ENCODE measurements around the gene RORB. TPM values are rescaled to one million over a fixed set of nuclear protein-coding genes. Genes with fewer than 3 reads are reported as not detected.

Gene RORB
- polyA plus RNA-seq, 1 donor = 0.06 TPM

DNA sequence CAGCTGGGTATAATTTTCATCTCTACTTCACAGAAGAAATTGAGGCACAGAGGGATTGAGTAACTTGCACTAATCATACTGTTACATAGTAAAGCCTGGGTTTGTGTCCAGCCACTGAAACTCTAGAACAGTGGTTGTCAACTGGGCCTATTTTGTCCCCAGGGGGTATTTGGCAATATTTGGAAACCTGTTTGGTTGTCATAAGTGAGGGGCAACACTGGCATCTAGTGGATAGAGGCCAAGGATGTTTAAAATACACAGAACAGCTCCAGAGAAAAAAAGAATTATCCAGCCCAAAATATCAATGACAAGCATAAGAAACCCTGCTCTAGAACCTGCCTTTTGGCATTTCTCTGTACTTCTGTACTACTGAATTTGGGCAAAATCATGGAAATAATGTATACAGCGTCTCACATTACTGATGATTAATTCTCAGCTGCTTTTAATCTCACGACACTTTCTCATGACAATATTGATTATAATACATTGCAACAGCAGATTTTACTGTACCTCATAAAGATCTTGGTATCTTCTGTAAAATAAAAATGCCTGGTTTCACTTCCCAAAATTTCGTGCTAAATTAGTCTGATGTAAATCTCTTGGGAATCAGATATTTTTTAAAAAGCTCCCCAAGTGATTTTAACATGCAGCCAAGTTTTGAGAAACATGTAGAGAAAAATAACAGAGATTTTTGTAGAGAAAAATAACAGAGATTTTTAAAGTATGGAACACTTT lies 112.7 kb downstream of the RORB start:
- no peak for DNase-seq

DNA sequence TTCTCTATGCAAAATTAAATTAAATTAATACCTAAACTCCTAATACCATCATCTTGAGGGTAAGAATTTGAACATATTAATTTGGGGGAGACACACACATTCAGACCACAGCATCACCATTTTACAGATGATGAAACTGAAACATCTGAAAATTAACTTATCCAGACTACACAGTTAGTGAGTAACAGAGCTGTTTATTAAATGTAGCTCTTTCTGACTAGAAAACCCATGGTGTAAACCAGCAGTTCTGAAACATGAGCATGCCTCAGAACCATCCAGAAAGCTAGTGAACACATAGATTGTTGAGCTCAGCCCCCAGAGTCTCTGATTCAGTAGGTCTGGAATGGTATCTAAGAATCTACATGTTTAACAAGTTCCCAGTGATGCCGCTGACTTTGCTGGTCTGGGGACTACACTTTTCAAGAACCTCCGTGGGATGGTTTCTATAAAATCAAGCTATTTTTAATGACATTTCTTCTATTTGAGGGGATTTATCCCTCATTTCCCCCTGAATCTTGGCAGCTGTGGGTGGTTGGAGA lies 113.5 kb downstream of the RORB start:
- DNase-seq = no peak

DNA sequence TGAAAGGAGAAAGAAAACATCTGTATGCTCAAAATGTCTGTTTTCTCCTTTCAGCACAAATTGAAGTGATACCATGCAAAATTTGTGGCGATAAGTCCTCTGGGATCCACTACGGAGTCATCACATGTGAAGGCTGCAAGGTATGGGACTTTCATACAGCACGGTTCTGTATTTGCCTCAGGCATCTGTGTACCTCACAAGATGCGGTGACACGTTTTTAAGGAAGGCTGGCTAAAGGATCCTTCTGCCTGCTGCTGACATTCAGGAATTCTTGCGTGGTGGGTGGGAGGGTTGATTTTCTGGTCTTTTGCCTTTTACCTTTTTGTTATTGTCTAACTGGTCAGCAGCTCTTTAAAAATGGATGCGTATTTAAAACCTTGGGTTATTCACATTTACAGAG lies 133.1 kb downstream of the RORB start:
- DNase-seq = no peak

DNA sequence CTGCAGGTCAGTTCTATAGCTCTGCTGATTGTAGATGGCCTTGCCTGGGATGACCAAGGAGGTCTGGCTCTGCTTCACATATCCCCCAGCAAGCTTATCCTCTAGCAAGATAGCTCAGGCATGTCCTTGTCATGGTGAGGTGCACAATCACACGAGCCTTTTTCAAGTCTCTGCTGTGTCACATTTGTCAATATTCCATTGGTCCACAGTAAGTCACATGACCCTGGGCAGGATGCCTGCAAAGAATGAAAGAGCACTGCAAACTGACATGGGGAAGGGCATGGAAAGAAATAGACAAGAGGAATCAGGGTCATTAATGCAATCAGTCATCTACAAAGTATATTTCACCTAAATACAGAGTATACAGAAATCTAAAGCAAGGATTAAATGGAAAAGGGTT lies 142.0 kb downstream of the RORB start:
- DNase-seq = no peak

DNA sequence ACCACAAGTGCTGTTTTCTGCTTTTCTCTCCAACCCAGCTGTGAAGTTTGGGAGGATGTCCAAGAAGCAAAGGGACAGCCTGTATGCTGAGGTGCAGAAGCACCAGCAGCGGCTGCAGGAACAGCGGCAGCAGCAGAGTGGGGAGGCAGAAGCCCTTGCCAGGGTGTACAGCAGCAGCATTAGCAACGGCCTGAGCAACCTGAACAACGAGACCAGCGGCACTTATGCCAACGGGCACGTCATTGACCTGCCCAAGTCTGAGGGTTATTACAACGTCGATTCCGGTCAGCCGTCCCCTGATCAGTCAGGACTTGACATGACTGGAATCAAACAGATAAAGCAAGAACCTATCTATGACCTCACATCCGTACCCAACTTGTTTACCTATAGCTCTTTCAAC lies 145.2 kb downstream of the RORB start:
- no peak for DNase-seq

DNA sequence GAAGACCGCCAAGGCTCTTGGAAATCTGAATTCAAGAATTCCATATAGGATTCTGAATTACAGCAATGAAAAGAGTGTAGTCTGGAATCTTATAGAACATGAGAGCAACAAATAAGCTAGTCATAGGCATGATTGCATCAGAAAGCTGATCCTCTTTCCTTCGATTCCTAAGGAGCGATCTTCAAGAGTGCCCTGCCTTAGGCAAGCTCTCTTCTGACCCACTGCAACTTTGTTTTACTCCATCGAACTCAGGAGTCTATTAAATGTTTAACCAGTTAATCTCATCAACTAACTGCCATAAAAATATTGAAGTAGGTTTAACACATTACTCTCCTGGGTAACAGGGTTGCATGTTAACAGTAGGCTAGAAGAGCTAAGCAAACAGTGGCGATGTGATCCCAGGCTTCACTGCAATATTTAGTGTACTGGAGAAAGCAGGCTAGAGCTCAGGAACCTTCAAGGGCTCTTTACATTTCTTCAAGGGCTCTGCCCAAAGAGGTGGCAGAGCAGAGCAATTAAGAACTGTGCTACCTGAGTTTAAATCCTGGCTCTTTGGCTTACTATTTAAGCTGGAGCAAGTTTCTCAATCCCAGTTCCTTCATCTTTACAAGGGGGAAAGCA lies 146.3 kb downstream of the RORB start:
- no peak for DNase-seq

DNA sequence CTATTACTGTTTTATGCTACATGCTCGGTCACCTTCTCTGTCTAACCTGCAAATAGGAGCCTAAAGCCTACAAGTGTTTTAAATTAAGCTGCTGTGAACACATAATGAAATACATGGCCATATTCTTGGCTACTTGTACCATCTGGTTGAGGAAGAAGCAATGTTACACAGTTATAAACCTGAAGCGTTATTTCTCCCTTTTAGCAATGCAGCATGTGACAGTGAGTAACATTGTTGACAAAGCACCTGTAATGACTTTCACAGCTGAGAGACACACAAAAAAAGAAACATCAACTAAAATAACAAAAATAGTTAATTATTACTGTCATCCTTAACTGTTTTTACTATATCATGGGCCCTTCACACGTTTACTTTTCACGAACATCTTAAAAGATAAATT lies 146.9 kb downstream of the RORB start:
- DNase-seq = no peak

DNA sequence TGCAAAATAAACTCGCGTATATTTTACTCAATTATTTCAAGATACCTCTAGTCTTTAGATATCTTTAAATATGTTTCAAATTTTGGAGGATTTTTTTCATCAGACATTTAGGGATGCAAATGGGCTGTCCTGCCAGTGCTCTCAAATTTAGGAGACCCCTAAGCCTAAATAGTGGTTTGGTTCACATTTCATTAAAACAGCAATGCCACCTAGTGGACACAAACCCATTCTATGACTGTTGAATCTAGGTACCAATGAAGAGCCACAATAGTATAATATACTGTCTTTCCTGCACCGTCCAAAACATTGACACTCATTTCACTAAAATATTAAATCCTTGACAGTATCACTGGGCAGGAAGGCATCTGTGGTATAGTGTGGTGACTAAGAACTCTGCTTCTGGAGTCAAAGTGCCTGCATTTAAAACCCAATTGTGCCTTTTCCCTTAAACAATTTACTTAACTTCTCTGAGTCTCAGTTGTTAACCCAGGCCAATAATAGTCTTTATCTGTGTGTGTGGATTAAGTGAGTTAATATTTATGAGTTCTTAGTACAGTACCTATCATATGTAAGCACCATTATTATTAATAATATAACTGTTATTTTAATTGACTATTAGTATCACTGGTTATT lies 148.0 kb downstream of the RORB start:
- no peak for DNase-seq

DNA sequence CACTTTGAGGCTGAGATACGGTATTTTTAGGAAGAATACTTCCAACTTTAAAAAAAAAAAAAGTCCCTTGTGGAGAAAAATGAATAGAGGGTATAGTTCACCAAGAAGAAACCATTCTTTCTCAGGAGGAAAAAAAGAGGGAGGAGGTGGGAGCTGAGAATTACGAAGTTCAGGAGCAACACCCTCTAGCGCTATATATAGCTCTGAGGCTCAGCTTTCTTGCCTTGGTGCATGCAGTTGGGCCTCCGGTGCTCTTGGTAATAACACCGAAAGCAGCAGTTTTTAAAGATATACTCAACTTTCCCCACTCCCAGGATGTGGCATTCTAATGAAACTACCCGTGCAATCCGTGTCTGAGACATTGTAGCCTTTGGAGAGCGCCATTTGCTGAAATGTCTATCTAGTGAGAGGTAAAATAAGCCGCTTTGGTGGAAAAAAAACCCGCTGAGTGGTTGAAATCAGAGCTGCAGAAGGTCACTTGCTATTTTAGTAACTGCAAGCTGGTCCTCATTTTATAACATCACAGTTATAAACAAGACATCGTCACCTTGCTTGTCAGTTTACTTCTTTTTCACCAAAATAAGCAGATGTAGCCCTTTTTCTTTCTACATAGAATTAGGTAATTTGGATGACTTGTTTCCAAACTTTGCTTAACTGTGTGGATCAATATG lies 156.4 kb downstream of the RORB start:
- DNase-seq = no peak

DNA sequence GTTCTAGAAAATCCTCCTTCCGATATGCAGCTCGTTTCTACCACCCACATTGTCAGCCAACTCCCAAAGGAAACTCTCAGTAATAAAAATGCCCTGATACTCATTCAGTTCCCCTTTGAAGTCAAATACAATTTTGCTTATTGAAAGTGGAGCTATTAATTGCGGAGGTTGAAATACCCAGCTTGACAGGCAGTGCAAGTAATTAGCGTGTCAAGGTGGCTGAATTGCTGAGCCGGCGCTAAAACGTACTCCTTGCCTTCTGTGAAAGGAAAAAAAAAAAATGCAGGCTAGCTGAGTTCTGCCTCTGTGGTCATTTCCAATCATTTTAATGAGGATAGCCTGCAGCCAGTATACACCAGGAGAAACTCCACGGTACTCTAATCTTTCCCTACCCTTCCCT lies 165.5 kb downstream of the RORB start:
- no peak for DNase-seq

DNA sequence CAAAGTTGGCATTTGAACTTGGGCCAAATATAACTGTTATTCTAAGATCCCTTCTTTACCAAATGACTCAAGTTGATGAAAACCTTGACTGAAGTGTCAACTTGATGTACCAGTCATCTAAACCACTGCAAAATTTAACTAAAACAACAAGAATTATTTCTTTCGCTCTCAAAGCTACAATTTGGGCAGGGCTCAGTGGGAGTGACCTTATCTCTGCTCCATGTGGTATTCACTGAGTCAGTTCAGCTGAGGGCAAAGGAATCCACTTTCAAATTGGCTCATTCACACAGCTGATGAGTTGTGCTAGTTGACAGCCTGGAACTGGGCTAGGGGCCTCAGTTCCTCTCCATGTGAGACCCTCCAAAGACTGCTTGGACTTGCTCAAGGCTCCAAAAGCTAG lies 166.3 kb downstream of the RORB start:
- no peak for DNase-seq

DNA sequence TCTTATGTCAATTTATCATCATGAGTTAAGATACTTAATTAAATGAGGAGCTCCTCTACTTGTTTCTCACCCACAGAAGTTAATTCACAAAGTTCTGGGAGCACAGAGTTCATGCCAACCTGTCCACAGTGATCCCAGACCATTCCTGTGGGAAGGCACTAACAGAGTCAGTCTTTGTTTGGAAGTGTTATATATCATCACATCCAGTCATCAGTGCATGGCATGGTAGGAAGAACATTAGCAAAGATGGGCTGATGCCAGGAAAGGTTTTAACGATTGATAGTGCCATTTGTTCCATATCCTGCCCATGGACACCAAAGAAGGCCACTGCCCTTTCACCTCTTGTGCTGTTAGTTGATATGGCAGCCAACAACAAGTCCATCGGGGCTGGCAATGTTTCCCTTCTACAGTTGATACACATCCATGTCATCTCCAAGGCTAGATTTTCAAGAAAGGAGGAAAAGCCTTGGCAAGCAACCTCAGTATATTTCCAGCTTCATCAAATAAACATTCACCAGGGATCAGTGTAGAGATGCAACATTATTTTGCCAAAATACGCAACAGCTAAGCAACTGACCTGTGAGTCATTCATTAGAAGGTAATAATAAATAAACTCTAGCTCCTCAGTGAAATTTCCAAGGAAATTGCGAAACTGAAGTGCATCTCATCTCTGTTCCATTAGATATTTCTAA lies 169.6 kb downstream of the RORB start:
- DNase-seq = no peak

DNA sequence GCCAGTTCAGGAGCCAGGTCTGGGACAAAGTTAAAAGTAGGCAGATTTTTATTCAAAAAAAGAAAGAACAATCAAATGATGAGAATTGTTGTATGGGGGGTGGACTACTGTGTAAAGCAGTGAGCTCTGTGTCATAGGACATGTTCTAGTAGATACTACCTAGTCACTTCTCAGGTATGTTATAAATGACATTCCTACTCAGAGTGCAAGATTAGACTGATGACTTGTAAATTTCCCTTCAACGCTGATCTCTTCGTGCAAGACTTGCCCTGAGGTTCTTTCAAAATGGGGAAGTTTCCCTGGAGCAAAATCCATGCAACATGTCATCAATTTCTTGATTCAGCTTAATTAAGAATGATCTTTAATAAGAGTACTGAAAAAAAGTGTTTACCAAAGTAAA lies 175.1 kb downstream of the RORB start:
- DNase-seq = no peak

DNA sequence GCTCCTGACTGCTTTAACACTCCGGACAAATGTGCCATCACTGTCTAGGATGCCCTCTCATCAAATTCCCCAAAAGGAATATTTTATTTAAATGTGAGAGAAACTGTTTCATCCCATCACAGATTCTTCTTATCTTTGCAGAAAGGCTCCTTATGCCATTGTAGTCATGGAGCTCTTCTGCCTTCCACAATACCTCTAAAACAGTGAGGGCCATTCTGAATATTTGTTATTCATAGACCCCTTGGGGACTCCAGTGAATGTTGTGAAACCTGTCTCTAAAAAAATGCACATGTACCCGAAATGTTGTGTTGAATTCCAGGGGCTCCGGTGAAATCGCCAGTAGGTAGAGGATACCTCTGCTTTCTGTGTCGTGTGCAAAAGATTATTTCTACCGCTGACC lies 176.9 kb downstream of the RORB start:
- DNase-seq = no peak

DNA sequence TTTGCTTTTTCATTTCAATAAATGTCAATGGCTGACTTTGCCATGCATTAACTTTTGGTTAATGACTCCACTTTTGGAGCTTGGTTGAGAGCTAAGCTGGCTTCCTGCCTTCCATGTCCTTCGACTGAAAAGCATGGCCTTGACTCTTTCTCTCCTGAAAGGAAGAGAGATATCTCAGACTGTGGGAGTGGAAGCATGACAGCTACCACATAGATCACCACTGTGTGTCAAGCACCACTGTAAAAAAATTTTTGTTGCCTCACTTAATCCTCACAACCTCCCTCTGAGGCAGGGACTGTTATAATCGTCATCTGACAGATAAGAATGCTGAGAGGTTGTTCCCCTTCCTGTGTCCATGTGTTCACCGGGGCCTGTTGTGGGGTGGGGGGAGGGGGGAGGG lies 184.8 kb downstream of the RORB start:
- DNase-seq = no peak

DNA sequence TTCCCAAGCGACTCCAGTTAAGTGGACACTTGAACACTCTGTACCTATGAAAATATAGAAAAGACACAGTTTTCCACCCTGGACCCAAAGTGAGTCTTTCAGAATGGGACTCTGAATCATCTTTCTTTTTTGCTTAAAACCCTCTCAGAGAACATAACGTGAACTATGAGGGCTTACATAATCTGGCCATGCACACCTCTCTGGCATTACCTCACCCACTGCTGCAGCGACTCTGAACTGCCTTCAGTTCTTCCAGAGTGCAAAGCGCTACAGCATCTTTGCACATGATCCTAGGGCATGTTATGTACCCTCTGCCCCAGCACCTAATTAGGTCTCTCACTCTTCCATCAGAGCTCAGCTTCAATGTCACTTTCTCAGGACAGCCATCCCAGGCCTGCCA lies 186.2 kb downstream of the RORB start:
- no peak for DNase-seq

DNA sequence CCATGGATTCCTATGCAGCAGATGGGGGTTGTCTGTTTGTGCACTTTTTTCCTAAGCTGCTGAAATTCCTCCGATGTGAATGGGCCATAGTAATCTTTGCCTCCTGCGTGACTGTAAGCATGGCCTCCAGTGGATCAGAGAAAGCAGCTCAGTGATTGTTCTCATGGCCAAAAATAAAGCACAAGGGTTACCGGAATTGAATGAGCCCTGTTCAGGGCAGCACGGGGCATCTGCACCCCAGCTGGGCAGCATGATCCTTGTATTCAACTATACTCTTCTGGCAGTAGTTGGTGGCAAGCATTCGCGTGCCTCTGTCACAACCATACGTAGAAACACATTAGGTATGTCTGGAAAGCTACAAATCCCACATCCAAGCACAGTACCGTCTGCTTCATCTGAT lies 193.9 kb downstream of the RORB start:
- no peak for DNase-seq

DNA sequence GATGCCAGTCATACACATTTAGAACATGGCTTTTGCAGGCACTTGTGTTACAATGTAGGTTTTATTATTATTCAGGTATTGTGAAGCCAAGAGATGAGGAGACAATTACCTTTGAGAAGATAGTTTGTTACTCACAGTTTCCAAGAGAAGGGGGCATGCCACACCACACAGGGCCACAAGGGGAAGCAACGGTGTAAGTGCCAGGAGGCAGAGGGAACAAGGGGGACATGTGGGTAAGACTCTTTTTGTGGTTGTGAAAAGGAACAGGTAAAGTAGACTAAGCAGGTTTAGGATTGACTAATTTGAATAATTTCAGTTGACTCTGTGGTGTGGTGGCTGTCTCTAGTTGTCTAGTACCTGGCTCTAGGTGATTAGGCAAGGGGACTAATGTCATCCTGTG lies 199.4 kb downstream of the RORB start:
- DNase-seq = no peak

DNA sequence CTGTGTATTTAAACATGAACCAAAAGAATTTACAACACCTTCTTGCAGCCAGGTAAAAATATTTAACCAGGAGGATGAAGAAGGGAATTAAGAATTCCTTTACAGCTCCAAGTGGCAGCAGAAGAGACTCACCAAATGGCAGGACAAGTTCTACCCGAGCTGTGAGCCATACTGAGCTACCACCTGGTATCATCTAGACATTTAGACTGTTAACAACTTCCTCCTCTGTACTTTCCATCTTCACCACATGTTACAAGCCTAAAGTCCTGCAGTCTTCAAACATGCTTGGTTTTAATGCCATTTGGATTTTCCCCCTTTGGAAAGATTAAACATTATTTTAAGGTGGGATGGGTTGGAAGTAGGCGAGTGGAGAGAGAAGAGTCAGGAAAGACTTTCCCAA lies 200.4 kb downstream of the RORB start:
- no peak for DNase-seq

DNA sequence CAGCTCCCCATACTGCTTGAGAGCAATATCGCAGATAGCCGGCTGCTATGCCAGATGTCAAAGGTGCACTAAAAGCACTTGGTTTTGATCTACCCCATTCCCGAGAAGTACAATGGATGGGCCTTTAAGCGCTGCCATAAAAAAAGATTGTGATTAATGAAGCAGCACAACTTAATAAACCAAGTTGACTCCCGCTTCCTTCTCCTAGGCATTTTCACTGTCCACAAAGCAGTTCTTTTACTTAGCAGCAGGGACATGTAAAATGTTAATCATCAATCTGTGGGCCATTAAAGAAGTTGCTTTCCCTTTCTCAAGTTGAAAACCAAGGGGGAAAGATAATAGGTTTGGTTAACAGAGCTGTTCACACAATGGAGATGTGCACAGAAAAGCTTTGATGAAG lies 214.2 kb downstream of the RORB start:
- DNase-seq = no peak

DNA sequence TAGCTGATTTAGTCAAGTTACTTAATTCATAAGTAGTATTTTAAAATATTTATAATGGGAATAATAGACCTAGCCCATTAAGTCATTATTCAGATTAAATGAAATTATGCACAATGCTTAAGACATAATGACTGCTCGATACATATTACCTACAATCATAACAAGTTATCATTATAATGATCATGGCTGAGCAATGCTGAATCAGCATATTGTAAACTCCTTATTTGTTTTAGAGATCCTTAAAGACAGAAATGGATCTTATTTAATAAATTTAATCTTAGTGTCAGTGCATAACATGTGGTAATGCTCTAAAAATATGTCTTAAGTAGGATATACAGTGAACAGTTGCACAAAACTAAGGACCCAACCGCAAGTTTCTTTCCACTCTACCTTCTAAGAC lies 221.6 kb downstream of the RORB start:
- no peak for DNase-seq

DNA sequence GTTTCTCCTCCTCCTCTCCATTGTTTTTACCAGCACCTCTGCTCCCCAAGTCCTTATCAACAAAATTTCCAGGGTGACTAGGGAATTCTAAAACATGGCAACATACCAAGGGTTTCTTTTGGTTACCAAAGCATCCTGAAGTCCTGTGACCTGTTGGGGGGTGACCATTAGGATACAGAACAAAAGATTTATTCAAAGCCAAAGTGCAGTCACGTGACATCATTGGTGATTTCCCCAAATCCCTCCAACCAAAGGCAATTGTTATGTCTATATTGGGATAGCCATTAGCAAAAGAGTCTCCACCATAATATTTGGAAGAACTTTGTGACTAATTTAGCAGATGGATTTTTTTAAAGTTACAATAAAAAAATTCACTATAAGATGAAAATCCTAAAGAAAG lies 222.2 kb downstream of the RORB start:
- no peak for DNase-seq
